ENCODE measurements around the gene COPS8.

Gene COPS8

GRCh38 chr2:237143118-237143517 lies 57.4 kb downstream of the COPS8 start:
- TF ChIP-seq, protein P1, sequence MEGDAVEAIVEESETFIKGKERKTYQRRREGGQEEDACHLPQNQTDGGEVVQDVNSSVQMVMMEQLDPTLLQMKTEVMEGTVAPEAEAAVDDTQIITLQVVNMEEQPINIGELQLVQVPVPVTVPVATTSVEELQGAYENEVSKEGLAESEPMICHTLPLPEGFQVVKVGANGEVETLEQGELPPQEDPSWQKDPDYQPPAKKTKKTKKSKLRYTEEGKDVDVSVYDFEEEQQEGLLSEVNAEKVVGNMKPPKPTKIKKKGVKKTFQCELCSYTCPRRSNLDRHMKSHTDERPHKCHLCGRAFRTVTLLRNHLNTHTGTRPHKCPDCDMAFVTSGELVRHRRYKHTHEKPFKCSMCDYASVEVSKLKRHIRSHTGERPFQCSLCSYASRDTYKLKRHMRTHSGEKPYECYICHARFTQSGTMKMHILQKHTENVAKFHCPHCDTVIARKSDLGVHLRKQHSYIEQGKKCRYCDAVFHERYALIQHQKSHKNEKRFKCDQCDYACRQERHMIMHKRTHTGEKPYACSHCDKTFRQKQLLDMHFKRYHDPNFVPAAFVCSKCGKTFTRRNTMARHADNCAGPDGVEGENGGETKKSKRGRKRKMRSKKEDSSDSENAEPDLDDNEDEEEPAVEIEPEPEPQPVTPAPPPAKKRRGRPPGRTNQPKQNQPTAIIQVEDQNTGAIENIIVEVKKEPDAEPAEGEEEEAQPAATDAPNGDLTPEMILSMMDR (IDR thresholded peaks at IDR 0.05; ENCODE audit: low read depth, low read length) = no peak
- no peak for DNase-seq (ENCODE audit: extremely low read depth, low read depth)

DNA sequence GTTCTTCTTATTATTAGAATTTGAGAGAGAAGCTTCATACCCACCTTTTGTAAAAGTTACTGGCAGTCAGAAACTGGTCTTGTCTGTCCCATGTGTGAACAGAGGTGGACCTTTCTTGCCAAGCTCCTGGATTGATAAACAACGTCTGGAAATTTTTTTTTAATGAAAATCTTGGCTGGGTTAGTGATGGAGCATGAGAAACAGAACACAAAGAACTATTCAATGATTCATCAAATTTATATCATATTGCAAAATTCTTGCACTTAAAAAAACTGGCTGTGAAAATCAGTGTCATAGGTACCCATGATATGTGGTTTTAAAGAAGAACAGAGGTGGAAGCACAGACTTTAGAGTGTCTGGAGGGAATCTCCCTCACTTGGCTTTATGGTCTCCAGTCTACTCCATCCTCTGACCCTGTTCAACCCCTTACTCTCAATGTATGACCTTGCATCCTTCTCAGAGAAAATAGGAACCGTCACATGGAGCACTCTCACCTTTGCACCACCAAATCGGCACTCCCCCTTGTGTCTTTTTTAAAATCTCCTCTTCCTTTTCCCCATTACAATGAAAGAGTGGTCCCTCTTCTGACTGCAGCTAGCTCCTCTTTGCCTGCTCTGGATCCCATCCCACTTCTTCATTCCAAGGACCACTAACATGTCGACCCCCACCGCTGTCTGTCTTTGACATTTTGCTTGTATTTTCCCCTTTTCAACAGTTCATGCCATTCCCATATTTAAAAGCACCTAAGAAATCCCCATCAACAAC lies 58.2 kb downstream of the COPS8 start:
- TF ChIP-seq, protein P1 (IDR thresholded peaks at IDR 0.05; ENCODE audit: low read depth, low read length) = no peak
- DNase-seq (ENCODE audit: extremely low read depth, low read depth) = no peak

DNA sequence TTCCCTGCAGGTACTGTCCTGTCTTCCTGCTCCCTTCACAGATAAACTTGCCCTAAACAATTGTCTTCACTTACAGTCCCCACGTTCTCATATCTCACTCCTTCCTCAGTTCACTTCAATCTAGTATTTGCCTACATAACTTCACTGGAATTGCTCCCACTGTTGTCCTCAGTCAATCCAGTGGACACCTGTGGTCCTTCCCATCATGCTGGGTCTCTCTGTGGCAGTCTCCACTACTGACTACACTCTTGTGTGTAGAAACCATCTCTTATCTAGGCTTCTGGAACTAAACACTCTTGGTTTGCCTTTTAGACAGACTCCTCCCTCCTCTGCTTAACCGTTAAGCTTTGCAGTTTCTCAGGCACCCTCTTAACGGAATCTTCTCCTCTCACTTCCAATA lies 58.8 kb downstream of the COPS8 start:
- DNase-seq (ENCODE audit: extremely low read depth, low read depth) = no peak
- TF ChIP-seq, protein P1 (IDR thresholded peaks at IDR 0.05; ENCODE audit: low read depth, low read length) = no peak

DNA sequence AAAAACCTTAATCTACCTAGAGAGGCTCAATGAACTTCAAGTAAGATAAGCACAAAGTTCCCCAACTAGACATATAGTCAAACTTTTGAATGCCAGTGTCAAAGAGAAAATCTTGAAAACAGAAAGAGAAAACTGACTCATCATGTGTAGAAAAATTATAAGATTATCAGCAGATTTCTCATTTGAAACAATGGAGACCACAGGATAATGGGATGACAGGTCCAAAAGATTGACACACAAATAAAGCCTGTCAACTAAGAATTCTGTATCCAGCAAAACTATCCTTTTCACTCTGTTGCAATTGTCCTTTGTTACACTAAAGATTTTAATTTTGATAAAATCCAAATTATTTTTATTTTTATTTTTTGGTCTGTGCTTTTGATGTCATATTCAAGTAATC lies 61.6 kb downstream of the COPS8 start:
- TF ChIP-seq, protein P1 (IDR thresholded peaks at IDR 0.05; ENCODE audit: low read depth, low read length) = no peak
- no peak for DNase-seq (ENCODE audit: extremely low read depth, low read depth)

DNA sequence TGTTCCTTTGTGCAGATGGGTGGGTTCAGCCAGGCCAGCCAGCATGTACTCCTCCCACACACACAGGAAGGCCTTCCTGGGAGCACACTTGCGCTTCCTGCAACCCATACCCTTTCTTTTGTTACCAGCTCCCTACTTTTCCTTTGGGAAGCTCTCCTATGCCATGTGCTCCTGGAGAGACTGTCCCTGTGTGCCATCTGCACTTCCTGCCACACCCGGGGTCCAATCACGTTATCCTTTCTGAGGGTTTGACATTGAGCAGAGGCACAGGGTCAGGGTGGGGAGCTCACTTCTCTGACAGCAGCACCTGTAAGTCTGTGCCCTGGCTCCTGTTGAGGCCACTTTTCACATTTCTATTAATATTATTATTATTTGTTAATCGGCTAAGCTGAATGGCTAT lies 62.9 kb downstream of the COPS8 start:
- no peak for DNase-seq (ENCODE audit: extremely low read depth, low read depth)
- TF ChIP-seq, protein P1 (IDR thresholded peaks at IDR 0.05; ENCODE audit: low read depth, low read length) = no peak

- TF ChIP-seq, protein P1 (IDR thresholded peaks at IDR 0.05; ENCODE audit: low read depth, low read length) = no peak
- DNase-seq (ENCODE audit: extremely low read depth, low read depth) = no peak
These were observed 63.7 kb downstream of the COPS8 start for GRCh38 chr2:237149425-237149824.
